CD8-positive, alpha-beta memory T cell (primary cell): ENCODE measurements around the gene THBD. TPM values are rescaled to one million over a fixed set of nuclear protein-coding genes. Genes with fewer than 3 reads are reported as not detected.

Experiments
- CTCF ChIA-PET: fragments of 350-600 bp; sonication (Branson Sonifier 250); formaldehyde crosslinking; loops from one replicate; lab custom pipeline; 2021; ENCODE audit warnings: antibody characterized with exemption; lab: Charles Lee
- POLR2A ChIA-PET: fragments of 350-600 bp; sonication (Branson Sonifier 250); formaldehyde crosslinking; loops from one replicate; lab custom pipeline; 2021; ENCODE audit warnings: antibody characterized with exemption; lab: Charles Lee
- DNase-seq, 5 donors: peaks; one replicate each; pipeline versions ENCODE4 v3.0.0 to v3.0.0-alpha.2; 2020 to 2022; ENCODE audit warnings: mixed read lengths in 1 of 5
- H3K27ac ChIP-seq: one replicate; pipeline ENCODE4 v1.7.0; 2013; ENCODE audit warnings: low read depth, mild to moderate bottlenecking, low read length, moderate library complexity
- H3K27me3 ChIP-seq: 2 replicates; pipeline ENCODE4 v1.7.0; 2013; ENCODE audit warnings: low read length, mild to moderate bottlenecking; ENCODE audit not compliant: insufficient read depth, poor library complexity, severe bottlenecking
- H3K36me3 ChIP-seq: 2 replicates; pipeline ENCODE4 v1.7.0; 2013; ENCODE audit warnings: mild to moderate bottlenecking, low read length, moderate library complexity; ENCODE audit not compliant: insufficient read depth
- H3K4me1 ChIP-seq: 2 replicates; pipeline ENCODE4 v1.7.0; 2013; ENCODE audit warnings: mild to moderate bottlenecking, low read length, moderate library complexity; ENCODE audit not compliant: insufficient read depth
- H3K4me3 ChIP-seq: 2 replicates; pipeline ENCODE4 v1.7.0; 2013; ENCODE audit warnings: mild to moderate bottlenecking, low read length
- H3K9me3 ChIP-seq: 2 replicates; pipeline ENCODE4 v1.7.0; 2013; ENCODE audit warnings: mild to moderate bottlenecking, low read length
- H3K27ac Mint-ChIP-seq, 8 donors: one replicate each; pipeline ENCODE4 v1.8.0; 2020 to 2021; ENCODE audit warnings: mixed read lengths in 8 of 8, mild to moderate bottlenecking in 6 of 8, inconsistent platforms in 3 of 8, moderate library complexity in 3 of 8
- H3K27me3 Mint-ChIP-seq, 2 donors: one replicate each; pipeline ENCODE4 v1.8.0; 2020 to 2021; ENCODE audit warnings: mixed read lengths in 2 of 2, mild to moderate bottlenecking in 1 of 2, moderate library complexity in 1 of 2
- H3K36me3 Mint-ChIP-seq, 3 donors: one replicate each; pipeline ENCODE4 v1.8.0; 2020 to 2021; ENCODE audit warnings: mixed read lengths in 3 of 3, inconsistent platforms in 1 of 3, mild to moderate bottlenecking in 1 of 3
- H3K4me1 Mint-ChIP-seq, 3 donors: one replicate each; pipeline ENCODE4 v1.8.0; 2020 to 2021; ENCODE audit warnings: mixed read lengths in 3 of 3, inconsistent platforms in 1 of 3, mild to moderate bottlenecking in 1 of 3
- H3K4me3 Mint-ChIP-seq, 7 donors: one replicate each; pipeline ENCODE4 v1.8.0; 2020 to 2021; ENCODE audit warnings: mixed read lengths in 7 of 7, mild to moderate bottlenecking in 6 of 7, moderate library complexity in 4 of 7, inconsistent platforms in 2 of 7
- H3K9me3 Mint-ChIP-seq, 5 donors: one replicate each; pipeline ENCODE4 v1.8.0; 2020 to 2022; ENCODE audit warnings: mixed read lengths in 5 of 5, mild to moderate bottlenecking in 3 of 5, moderate library complexity in 2 of 5, inconsistent platforms in 1 of 5
- polyA plus RNA-seq: library from polyadenylated mRNA; unstranded; fragments of 300-500 nt; fragmentation: Illumina TruSeq; gene quantifications from one replicate; pipeline ENCODE4 v1.2.3, GENCODE V29; 2021
- total RNA-seq, 2 experiments: library from RNA; stranded (reverse); gene quantifications; one replicate each; pipeline ENCODE4 v1.2.3, GENCODE V29; 2021

The THBD gene
- total and polyA plus RNA-seq, 3 experiments from 2014 or later: 0.13 to 0.31 TPM; not detected in 1

GRCh38 chr20:23071996-23072395 is 22.5 kb upstream of the THBD start:
- POLR2A ChIA-PET: no interaction called here
- Histone ChIP-seq H3K36me3 (no peaks in the 10 kb centered on the region), H3K27ac (no peak overlapping the region), H3K27me3 (no peaks in the 10 kb centered on the region), H3K4me3 (no peak overlapping the region), H3K9me3 (no peaks in the 10 kb centered on the region), H3K4me1 (no peaks in the 10 kb centered on the region)
- Mint-ChIP-seq H3K4me3 (no peak overlapping the region), H3K4me1 (no peaks in the 10 kb centered on the region), H3K27me3 (peaks cover 0 to 1% of the 10 kb centered on the region in 2 donors), H3K36me3 (no peaks in the 10 kb centered on the region), H3K27ac (no peak overlapping the region), H3K9me3 (peaks cover 0 to 1% (median 0%) of the 10 kb centered on the region in 5 donors)
- DNase-seq: no peak
- CTCF ChIA-PET: no interaction called here

- H3K4me3 Mint-ChIP-seq: no peak overlapping the region
- no peaks in the 10 kb centered on the region for H3K4me1 ChIP-seq
- H3K27ac ChIP-seq: no peak overlapping the region
- no peaks in the 10 kb centered on the region for H3K4me1 Mint-ChIP-seq
- no peak for DNase-seq
- H3K4me3 ChIP-seq: no peak overlapping the region
- H3K9me3 Mint-ChIP-seq: peaks cover 0 to 1% (median 0%) of the 10 kb centered on the region in 5 donors
- H3K9me3 ChIP-seq: no peaks in the 10 kb centered on the region
- POLR2A ChIA-PET: no interaction called here
- CTCF ChIA-PET: no interaction called here
- H3K27me3 Mint-ChIP-seq: peaks cover 0 to 6% of the 10 kb centered on the region in 2 donors
- H3K27me3 ChIP-seq: no peaks in the 10 kb centered on the region
- no peaks in the 10 kb centered on the region for H3K36me3 Mint-ChIP-seq
- no peak overlapping the region for H3K27ac Mint-ChIP-seq
- no peaks in the 10 kb centered on the region for H3K36me3 ChIP-seq
Observed at GRCh38 chr20:23071398-23071797, 21.9 kb upstream of the THBD start.

- H3K36me3 ChIP-seq: no peaks in the 10 kb centered on the region
- Mint-ChIP-seq H3K4me1 (no peaks in the 10 kb centered on the region), H3K36me3 (no peaks in the 10 kb centered on the region), H3K4me3 (no peak overlapping the region), H3K27me3 (peaks cover 0 to 6% of the 10 kb centered on the region in 2 donors), H3K27ac (no peak overlapping the region), H3K9me3 (no peaks in the 10 kb centered on the region)
- POLR2A ChIA-PET: no interaction called here
- H3K4me1 ChIP-seq: no peaks in the 10 kb centered on the region
- no peaks in the 10 kb centered on the region for H3K27me3 ChIP-seq
- no peak overlapping the region for H3K27ac ChIP-seq
- no peak overlapping the region for H3K4me3 ChIP-seq
- CTCF ChIA-PET: no interaction called here
- H3K9me3 ChIP-seq: no peaks in the 10 kb centered on the region
- no peak for DNase-seq
Observed at GRCh38 chr20:23069108-23069507, 19.6 kb upstream of the THBD start.

- no peaks in the 10 kb centered on the region for H3K4me1 ChIP-seq
- no peaks in the 10 kb centered on the region for H3K36me3 Mint-ChIP-seq
- POLR2A ChIA-PET: no interaction called here
- H3K27me3 ChIP-seq: no peaks in the 10 kb centered on the region
- H3K4me1 Mint-ChIP-seq: no peaks in the 10 kb centered on the region
- H3K27ac ChIP-seq: no peak overlapping the region
- no peak overlapping the region for H3K4me3 ChIP-seq
- no peak overlapping the region for H3K4me3 Mint-ChIP-seq
- peaks cover 0 to 6% of the 10 kb centered on the region in 2 donors for H3K27me3 Mint-ChIP-seq
- H3K9me3 ChIP-seq: no peaks in the 10 kb centered on the region
- no peak for DNase-seq
- CTCF ChIA-PET: no interaction called here
- H3K36me3 ChIP-seq: no peaks in the 10 kb centered on the region
- no peaks in the 10 kb centered on the region for H3K9me3 Mint-ChIP-seq
- H3K27ac Mint-ChIP-seq: no peak overlapping the region
Observed at GRCh38 chr20:23068283-23068682, 18.8 kb upstream of the THBD start.

GRCh38 chr20:23066772-23067171 is 17.3 kb upstream of the THBD start:
- no peak overlapping the region for H3K27ac Mint-ChIP-seq
- no peaks in the 10 kb centered on the region for H3K4me1 Mint-ChIP-seq
- DNase-seq: no peak
- Histone ChIP-seq H3K36me3 (no peaks in the 10 kb centered on the region), H3K27ac (no peak overlapping the region), H3K4me1 (no peaks in the 10 kb centered on the region), H3K27me3 (no peaks in the 10 kb centered on the region), H3K9me3 (no peaks in the 10 kb centered on the region), H3K4me3 (no peak overlapping the region)
- CTCF ChIA-PET: no interaction called here
- POLR2A ChIA-PET: no interaction called here
- H3K4me3 Mint-ChIP-seq: no peak overlapping the region
- H3K36me3 Mint-ChIP-seq: no peaks in the 10 kb centered on the region
- no peaks in the 10 kb centered on the region for H3K9me3 Mint-ChIP-seq
- H3K27me3 Mint-ChIP-seq: peaks cover 0 to 6% of the 10 kb centered on the region in 2 donors

GRCh38 chr20:23065266-23066201 is 16.1 kb upstream of the THBD start:
- ChIA-PET POLR2A (no interaction called here), CTCF (no interaction called here)
- Mint-ChIP-seq H3K36me3 (no peaks in the 10 kb centered on the region), H3K9me3 (no peaks in the 10 kb centered on the region), H3K27ac (no peak overlapping the region), H3K4me3 (no peak overlapping the region), H3K4me1 (no peaks in the 10 kb centered on the region), H3K27me3 (peaks cover 0 to 6% of the 10 kb centered on the region in 2 donors)
- Histone ChIP-seq H3K4me1 (no peaks in the 10 kb centered on the region), H3K9me3 (no peaks in the 10 kb centered on the region), H3K27me3 (no peaks in the 10 kb centered on the region), H3K4me3 (no peak overlapping the region), H3K27ac (no peak overlapping the region), H3K36me3 (no peaks in the 10 kb centered on the region)
- DNase-seq: no peak

- no peak overlapping the region for H3K27ac Mint-ChIP-seq
- DNase-seq: no peak
- no peak overlapping the region for H3K27ac ChIP-seq
- H3K4me3 Mint-ChIP-seq: no peak overlapping the region
- ChIA-PET CTCF (no interaction called here), POLR2A (no interaction called here)
- H3K36me3 Mint-ChIP-seq: no peaks in the 10 kb centered on the region
- H3K36me3 ChIP-seq: no peaks in the 10 kb centered on the region
- H3K27me3 Mint-ChIP-seq: peaks cover 0 to 6% of the 10 kb centered on the region in 2 donors
- H3K27me3 ChIP-seq: no peaks in the 10 kb centered on the region
- no peaks in the 10 kb centered on the region for H3K4me1 ChIP-seq
- no peaks in the 10 kb centered on the region for H3K9me3 ChIP-seq
- H3K4me1 Mint-ChIP-seq: no peaks in the 10 kb centered on the region
- no peak overlapping the region for H3K4me3 ChIP-seq
- H3K9me3 Mint-ChIP-seq: no peaks in the 10 kb centered on the region
Observed at GRCh38 chr20:23063581-23063980, 14.1 kb upstream of the THBD start.

- Mint-ChIP-seq H3K27me3 (peaks cover 0 to 6% of the 10 kb centered on the region in 2 donors), H3K27ac (no peak overlapping the region), H3K36me3 (no peaks in the 10 kb centered on the region), H3K9me3 (no peaks in the 10 kb centered on the region), H3K4me3 (no peak overlapping the region), H3K4me1 (no peaks in the 10 kb centered on the region)
- no peak for DNase-seq
- H3K27me3 ChIP-seq: no peaks in the 10 kb centered on the region
- no peak overlapping the region for H3K4me3 ChIP-seq
- no peaks in the 10 kb centered on the region for H3K36me3 ChIP-seq
- no peak overlapping the region for H3K27ac ChIP-seq
- H3K4me1 ChIP-seq: no peaks in the 10 kb centered on the region
- ChIA-PET POLR2A (no interaction called here), CTCF (no interaction called here)
- no peaks in the 10 kb centered on the region for H3K9me3 ChIP-seq
Observed at GRCh38 chr20:23063168-23063567, 13.7 kb upstream of the THBD start.
